Lower leg skin (tissue), 3 donors: ENCODE results near the gene CDR2L.

Experiments
- POLR2A ChIP-seq, 2 donors: fragments of 450-650 bp; IDR thresholded peaks; one replicate each; pipeline ENCODE4 v1.6.1; 2016 to 2017; ENCODE audit warnings: antibody characterized with exemption in 2 of 2, mild to moderate bottlenecking in 1 of 2, moderate library complexity in 1 of 2
- TF ChIP-seq, protein P1 (sequence below), 3 donors: fragments of 450-650 bp; IDR thresholded peaks; one replicate each; pipeline ENCODE4 v1.5.1; 2016; ENCODE audit warnings: antibody characterized with exemption in 3 of 3, mild to moderate bottlenecking in 3 of 3, moderate library complexity in 2 of 3

DNA sequence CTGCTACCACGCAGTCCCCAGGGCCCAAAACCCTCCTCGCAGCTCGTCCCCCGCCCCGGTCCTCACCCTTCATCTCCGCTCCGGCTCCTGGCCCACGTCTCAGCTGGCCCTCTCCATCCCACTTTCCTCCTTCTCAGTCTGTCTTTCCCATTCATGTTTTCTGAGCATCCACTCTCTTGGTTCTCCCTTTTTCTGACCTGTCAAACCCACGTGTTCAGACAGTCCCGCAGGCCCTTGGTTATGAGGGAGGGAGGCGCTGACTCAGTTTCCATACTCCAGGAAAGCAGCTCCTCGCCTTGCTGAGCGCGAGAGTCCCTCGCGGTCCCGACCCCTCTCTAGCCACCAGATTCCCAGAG is 14.5 kb upstream of the CDR2L start:
- TF ChIP-seq, protein P1, sequence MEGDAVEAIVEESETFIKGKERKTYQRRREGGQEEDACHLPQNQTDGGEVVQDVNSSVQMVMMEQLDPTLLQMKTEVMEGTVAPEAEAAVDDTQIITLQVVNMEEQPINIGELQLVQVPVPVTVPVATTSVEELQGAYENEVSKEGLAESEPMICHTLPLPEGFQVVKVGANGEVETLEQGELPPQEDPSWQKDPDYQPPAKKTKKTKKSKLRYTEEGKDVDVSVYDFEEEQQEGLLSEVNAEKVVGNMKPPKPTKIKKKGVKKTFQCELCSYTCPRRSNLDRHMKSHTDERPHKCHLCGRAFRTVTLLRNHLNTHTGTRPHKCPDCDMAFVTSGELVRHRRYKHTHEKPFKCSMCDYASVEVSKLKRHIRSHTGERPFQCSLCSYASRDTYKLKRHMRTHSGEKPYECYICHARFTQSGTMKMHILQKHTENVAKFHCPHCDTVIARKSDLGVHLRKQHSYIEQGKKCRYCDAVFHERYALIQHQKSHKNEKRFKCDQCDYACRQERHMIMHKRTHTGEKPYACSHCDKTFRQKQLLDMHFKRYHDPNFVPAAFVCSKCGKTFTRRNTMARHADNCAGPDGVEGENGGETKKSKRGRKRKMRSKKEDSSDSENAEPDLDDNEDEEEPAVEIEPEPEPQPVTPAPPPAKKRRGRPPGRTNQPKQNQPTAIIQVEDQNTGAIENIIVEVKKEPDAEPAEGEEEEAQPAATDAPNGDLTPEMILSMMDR (IDR thresholded peaks at IDR 0.05), result no peak
- no peak for TF ChIP-seq POLR2A (IDR thresholded peaks at IDR 0.05)
